KOPT-K1 (cell line): ENCODE measurements around the gene GGN.

ENCODE experiments used
- H3K27ac ChIP-seq: fragments of 200-600 bp; sonication (generic); 2 replicates; pipeline ENCODE4 v1.5.1; 2016; ENCODE audit warnings: antibody characterized with exemption, mild to moderate bottlenecking, low read depth, low read length; ENCODE audit not compliant: poor library complexity, severe bottlenecking
- H3K36me3 ChIP-seq: fragments of 200-600 bp; sonication (generic); 2 replicates; pipeline ENCODE4 v1.5.1; 2017; ENCODE audit warnings: antibody characterized with exemption, mild to moderate bottlenecking, low read length, moderate library complexity; ENCODE audit not compliant: insufficient read depth
- H3K9me3 ChIP-seq: fragments of 200-600 bp; sonication (generic); 2 replicates; pipeline ENCODE4 v1.5.1; 2017; ENCODE audit warnings: antibody characterized with exemption, low read length, mild to moderate bottlenecking; ENCODE audit not compliant: insufficient read depth, poor library complexity, severe bottlenecking

Gene GGN

DNA sequence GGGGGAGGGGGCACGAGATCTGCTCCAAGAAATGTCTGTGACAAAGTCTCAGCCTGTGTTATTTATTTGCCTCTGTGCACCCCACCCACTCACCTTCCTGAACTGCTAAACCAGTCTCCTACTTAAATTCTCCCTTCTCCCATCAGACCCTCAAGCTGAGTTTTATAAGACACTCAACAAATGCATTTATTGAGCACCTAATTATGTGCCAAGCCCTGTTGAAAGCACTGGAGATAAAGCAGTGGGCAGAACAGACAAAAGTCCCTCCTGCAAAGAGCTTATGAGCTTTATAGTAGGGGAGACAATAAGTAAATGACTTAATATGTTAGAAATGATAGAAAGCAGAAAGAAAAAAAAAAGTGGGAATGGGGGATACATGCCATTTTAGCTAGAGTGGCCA lies 11.7 kb upstream of the GGN start:
- H3K36me3 ChIP-seq, result no peaks in the 10 kb centered on the region
- H3K27ac ChIP-seq, result no peak overlapping the region
- H3K9me3 ChIP-seq, result no peaks in the 10 kb centered on the region

DNA sequence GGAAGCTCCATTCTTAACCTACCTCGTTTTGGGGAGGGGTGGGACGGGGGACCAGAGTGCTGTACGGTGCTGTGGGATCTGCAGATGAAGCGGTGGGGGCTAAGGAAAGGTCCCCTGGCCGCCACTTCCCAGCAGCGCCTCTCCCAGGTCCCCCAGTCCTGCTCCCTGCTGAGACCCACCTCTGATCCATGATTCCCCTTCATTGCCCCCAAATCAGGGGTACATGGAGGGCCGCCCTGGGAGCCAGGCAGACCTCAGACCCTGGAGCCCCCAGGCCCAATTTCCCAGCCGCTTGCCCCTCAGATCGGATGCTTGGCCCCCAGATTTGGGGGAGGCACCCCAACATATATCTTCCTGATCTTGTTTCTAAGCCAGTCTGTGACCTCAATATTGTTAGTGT lies 11.2 kb upstream of the GGN start:
- H3K27ac ChIP-seq, result no peak overlapping the region
- no peaks in the 10 kb centered on the region for H3K36me3 ChIP-seq
- no peaks in the 10 kb centered on the region for H3K9me3 ChIP-seq

DNA sequence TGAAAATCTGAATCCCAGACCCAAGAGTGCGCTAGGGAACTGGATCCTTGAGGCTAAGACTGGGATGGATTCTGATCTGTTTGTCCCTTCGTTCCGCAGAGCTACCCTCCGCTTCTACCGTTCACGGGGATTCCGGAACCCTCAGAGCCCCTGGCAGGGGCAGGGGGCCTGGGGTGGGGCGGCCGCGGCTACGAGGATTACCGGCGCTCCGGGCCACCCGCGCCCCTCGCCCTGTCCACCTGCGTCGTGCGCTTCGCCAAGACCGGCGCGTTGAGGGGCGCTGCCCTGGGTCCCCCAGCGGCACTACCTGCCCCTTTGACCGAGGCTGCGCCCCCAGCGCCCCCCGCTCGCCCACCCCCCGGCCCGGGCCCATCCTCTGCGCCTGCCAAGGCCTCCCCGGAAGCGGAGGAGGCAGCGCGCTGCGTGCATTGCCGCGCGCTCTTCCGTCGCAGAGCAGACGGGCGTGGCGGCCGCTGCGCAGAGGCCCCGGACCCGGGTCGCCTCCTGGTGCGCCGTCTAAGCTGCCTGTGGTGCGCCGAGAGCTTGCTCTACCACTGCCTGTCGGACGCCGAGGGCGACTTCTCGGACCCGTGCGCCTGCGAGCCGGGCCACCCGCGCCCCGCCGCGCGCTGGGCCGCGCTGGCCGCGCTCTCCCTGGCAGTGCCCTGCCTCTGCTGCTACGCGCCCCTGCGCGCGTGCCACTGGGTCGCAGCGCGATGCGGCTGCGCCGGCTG lies 7.7 kb upstream of the GGN start:
- Histone ChIP-seq H3K36me3 (no peaks in the 10 kb centered on the region), H3K27ac (no peak overlapping the region), H3K9me3 (no peaks in the 10 kb centered on the region)

DNA sequence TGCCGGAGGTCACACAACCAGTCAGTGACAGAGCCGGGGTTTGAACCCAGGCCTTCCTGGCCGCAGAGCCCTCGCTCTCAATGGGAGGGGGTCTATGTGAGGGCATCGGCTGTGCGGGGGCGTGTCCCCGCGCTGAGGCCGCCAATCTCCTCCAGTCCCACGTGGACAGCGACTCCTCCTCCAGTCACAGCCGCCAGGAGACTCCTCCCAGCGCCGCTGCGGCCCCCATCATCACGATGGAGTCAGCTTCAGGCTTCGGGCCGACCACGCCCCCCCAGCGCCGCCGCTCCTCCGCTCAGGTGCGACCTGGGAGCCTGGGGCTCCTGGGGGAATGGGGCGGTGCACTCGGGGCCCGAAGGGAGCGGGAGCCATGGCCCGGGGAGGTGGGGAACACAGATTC lies 6.7 kb upstream of the GGN start:
- H3K9me3 ChIP-seq, result no peaks in the 10 kb centered on the region
- H3K27ac ChIP-seq, result no peak overlapping the region
- no peaks in the 10 kb centered on the region for H3K36me3 ChIP-seq

DNA sequence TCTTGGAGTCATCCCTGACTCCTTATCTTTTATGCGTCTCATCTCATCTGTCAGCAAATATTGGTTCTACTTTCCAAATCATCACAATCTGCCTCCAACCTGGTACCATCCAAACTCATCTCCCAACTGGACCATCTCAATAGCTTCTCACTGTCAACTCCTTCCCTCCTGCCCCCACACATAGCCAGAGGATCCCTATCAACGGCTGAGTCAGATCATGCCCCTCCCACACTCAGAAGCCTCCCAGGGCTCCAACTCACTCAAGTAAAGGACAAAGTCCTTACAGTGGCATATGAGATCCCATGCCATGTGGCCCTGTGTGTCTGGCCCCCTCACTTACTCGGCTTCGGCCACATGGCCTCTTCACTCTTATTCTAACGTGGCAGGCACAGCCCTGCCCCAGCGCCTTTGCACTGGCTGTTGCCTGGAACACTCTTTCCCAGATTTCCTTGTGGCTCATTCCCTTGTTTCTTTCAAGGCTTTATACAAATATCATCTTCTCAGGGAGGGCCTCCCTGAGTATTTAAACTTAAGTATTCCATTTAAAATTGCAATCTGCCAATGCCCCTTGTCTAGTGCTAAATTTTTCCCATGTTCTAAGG lies 5.0 kb upstream of the GGN start:
- no peaks in the 10 kb centered on the region for H3K9me3 ChIP-seq
- no peaks in the 10 kb centered on the region for H3K36me3 ChIP-seq
- no peak overlapping the region for H3K27ac ChIP-seq

DNA sequence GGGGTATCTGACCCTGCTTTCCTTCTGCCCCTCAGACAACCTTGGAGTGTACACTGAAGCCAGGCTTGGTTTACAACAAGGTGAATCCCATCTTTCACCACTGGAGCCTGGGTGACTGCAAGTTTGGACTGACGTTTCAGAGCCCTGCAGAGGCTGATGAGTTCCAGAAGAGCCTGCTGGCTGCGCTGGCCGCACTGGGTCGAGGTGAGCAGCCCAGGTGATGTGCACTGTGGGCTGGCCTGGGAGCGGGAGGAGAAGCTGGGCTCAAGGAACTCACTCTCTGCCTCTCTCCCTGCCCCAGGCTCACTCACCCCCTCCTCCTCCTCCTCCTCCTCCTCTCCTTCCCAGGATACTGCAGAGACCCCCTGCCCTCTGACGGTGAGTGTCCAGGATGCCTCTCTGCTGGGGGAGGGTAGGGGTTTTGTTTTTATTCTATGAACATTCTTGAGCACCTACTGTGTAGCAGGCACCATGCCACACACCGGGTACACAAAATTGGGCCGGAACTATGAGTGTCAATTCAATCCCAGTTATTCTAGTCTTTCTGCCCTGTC lies 4.2 kb upstream of the GGN start:
- Histone ChIP-seq H3K36me3 (no peaks in the 10 kb centered on the region), H3K9me3 (no peaks in the 10 kb centered on the region), H3K27ac (no peak overlapping the region)

DNA sequence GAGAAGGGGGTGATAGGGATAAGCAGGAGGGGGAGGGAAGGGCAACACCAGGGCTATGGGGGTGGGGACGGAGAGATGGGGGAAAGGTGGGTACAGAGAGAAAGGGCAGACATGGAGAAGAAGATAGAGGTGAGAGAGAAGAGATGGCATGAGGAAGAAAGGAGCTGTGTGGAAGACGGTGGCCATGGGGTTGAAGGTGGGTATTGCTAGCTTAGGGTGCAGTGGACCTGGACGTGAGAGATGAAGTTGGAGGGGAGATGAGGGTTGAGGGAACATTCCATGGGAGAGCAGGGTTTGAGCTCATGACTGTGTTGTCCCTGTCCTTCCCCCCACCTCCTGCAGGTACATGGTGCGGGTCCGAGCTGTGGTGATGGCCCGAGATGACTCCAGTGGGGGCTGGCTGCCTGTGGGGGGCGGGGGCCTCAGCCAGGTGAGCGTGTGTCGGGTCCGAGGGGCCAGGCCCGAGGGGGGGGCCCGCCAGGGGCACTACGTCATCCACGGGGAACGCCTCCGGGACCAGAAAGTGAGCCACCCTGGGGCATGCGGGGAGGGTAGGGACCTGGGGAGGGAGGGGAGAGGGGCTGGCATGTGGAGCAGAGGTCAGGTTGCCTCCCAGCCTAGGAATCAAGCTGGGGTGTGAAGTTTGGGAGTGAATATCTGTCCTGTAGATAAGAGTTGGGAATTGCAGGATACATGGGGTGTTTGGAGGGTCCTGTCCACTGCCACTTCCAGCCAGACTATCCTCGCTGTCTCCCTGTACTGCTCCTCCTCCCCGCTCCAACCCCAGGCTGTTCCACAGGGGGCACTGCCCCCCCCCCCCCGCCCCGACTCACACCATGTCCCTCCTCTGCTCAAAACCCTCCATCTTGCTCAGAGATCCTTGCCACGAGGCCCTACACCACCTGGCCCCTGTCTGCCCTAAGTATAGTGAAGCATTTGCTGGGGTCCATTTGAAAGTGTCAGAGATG lies 2.4 kb upstream of the GGN start:
- peaks cover 2% of the 10 kb centered on the region; the same call in 1 of the 2 replicates for H3K36me3 ChIP-seq
- H3K27ac ChIP-seq, result no peak overlapping the region
- no peaks in the 10 kb centered on the region for H3K9me3 ChIP-seq

DNA sequence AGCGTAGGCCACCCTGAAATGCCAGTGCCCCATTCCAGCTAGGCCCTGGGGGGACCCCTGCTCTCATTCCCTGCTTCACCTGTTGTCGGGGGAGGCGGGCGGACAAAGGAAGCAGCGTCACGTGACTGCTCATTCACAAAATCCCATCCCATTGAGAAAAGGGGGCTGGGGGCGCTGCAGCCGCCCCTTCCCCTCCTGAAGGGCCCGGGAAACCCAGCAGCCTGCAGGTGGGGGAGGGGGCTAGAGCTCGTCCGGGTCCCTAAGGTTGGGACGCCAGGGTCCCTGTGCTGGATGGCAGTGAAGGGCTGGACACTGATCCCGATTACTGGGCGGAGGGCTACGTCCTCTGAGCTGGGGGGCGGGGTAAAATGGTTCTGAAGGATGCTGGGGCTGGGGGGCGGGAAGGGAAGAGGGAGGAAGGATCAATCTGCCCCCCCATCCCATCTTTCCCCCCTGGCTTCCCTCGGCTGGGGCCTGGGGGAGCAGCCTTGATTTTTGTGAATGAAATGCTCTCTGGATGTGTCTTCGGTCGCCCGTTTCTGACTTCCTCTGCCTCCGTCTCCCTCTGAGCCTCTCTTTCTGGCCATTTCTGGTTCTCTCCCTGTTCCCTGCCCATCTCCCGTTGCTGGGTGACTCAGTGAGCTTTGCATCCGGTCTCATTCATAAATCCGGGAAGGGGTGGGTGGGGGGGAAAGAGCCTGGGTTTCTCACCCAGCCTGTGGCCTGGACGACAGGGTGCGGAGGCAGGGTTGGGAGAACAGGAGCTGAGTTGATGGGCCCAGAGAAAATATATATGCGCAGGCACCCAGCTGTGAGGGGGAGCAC lies 1.5 kb upstream of the GGN start:
- Histone ChIP-seq H3K9me3 (no peaks in the 10 kb centered on the region), H3K36me3 (peaks cover 12% of the 10 kb centered on the region), H3K27ac (no peak overlapping the region)

DNA sequence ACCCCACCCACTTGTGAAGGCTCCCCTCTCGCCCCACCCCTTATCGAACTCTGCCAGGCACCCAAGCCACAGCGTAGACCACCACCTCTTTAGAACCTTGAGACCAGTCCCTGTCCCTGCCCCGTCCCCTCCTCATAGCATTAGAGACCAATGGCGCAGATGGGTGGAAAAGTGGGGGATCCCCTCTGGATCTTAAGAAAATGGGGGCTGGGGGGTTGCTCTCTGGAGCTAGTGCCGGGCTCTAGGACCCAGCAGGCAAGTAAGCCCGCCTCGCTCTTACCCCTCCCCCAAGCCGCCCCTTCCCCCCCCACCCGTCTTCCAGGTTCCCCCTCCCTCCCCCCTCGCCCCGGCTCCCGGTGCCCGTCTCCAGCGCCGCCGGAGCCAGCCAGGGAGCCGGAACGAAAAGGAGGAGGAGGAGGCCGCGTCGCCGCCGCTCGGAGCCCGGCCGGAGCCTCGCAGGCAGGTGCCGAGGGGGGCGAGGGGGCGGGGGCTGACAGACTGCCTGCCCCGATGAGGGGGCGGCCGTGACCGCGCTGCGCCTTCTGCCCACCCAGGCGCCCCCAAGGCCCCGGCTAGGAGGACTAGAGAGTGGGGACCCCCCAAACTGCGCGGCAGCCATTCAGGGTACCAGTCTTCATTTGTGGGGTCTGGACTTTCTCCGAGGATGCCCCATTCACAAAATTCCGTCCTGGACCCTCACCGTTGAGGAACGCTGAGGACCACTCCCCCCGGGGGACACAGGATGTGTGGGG lies 691 bp upstream of the GGN start, which contains the start of gene SPRED3:
Gene SPRED3, plus strand, starts transcription at position 349 of the 752 bp plus-strand sequence. CDS start 1,606 bp downstream, outside the sequence.
- H3K27ac ChIP-seq, result no peak within 1 kb of the TSS
- H3K36me3 ChIP-seq, result peaks cover 20% of the 10 kb centered on the region

DNA sequence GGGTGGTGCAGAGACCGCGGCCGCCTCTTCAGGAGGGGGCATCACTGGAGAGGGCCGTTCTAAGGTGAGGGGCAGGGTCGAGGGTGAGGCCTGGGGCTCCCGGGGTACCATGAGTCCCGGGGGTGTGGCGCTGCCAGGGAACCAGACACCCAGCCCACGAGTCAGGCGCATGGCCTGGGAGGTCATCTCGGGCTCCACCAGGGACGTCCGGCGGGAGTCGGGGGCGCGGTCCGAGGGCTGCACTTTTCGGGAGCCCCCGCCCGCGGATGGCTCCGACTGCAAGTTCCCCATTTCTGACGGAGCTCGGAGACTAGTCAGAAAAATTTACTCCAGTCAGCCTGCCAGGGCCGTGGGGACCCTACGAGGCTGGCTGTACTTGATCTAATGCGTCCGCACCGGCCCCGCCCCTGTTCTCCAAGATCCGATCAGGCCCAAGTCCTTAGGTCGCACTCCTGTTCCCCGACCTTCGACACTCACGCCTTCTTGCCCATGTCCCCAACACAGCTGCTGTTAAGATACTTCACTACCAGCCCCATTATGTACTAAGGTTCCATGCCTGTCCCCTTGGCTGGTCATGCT lies 774 bp downstream of the GGN start:
- Histone ChIP-seq H3K9me3 (no peaks in the 10 kb centered on the region), H3K36me3 (peaks cover 34% of the 10 kb centered on the region), H3K27ac (no peak overlapping the region)

More for the DNA sequence above, 691 bp upstream of the GGN start, which contains the start of gene SPRED3:
- H3K9me3 ChIP-seq, result no peaks in the 10 kb centered on the region

DNA sequence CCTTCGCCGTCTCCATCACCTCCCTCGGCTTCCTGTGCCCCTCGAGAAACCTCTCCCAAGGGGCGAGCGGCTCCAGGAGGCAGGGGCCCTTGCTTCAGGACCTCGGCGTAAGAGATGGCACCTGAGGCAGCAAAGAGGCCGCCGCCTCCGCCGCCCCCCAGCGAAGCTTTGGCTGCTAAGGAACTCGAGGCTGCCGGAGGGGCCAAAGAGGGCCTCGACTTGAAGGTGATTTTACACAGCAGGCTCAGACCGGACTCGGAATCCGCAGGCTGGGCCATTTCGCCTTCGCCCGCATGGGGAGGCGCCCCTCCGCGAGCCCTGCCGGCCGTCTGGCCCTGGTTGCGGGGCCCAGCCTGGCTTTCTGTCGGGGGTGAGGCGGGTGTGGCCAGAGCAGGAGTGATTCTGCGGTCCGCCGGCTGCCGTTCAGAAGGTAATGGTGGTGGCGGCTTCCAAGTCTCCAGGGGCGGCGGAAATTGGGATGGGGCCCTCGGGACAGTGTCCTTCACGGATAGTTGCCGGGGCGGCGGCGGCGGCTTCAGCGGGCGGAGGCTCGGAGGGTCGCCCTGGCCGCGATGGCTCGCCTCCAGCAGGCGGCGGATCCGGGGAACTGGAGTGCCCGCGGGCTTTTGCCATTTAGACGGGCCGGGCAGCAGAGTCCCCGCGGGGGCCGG lies 1.4 kb downstream of the GGN start:
- no peak overlapping the region for H3K27ac ChIP-seq
- no peaks in the 10 kb centered on the region for H3K9me3 ChIP-seq
- peaks cover 41% of the 10 kb centered on the region for H3K36me3 ChIP-seq

DNA sequence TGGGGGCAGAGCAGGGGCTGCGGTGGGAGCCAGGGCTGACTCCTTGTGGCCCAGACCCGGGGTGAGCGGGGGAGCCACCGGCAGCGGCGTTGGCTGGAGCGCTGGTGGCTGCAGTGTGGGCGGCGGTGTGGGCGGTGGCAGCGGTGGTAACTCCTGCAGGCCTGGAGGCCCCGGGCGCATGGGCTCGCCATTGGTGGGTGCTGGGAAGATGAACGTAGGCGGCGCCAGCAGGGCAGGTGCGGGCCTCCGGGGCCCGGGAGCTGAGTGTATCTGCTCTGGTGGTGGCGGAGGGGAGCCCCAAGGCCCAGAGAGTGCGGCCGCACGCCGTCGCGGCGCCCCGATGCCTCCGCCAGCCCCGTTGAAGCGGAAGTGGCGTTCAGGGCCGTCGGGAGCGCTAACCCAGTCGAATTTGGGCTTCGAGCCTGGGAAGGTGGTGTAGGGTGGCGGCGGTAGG lies 2.0 kb downstream of the GGN start:
- peaks cover 47% of the 10 kb centered on the region for H3K36me3 ChIP-seq
- no peak overlapping the region for H3K27ac ChIP-seq
- H3K9me3 ChIP-seq, result no peaks in the 10 kb centered on the region
